ENCODE data around the gene NMNAT3. TPM values are rescaled to one million over a fixed set of nuclear protein-coding genes. Genes with fewer than 3 reads are reported as not detected.
"Not testable (repeated sequence)": the region's sequence is repeated elsewhere in the genome, so short reads cannot be mapped to it uniquely, and the experiment has no call there.

Gene NMNAT3
- polyA plus RNA-seq, 5 donors: 5.0 to 6.8 (median 6.3) TPM

DNA sequence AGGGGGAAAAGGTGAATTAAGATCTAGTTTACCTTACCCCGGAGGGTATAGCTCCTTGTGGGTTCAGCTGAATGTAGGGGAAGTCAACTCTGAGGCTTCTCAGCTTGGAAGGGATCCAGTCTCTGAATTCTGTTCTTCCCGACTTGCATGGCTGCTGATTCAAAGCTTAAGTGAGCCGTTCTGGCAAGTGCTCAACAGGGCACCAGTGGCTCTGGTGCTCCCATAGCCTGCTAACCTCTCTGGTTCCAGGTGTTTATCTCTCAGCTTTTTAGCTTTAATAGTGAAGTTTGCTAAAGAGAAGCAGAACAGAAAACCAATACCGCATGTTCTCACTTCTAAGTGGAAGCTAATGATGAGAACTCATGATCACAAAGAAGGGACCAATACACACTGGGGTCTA, 92.0 kb downstream of the NMNAT3 start:
- no peak for DNase-seq

DNA sequence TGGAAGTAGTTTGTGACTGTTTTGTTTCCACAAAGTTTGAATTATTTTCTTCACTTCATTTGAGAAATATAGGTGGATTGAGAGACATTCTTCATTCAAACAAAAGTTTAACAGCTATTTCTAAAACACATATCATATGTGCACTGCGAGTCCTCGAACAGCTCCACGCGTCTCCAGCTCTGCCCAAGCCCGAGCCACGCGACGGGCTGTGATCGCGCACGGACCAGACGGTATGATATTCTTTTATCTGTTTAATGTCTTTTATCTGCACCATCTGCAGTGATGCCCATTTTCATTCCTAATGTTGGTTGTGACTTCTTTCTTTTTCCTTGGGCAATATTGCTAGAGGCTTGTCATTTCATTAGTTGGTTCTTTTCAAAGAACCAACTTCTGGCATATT, 94.1 kb downstream of the NMNAT3 start:
- DNase-seq: not testable (repeated sequence)

DNA sequence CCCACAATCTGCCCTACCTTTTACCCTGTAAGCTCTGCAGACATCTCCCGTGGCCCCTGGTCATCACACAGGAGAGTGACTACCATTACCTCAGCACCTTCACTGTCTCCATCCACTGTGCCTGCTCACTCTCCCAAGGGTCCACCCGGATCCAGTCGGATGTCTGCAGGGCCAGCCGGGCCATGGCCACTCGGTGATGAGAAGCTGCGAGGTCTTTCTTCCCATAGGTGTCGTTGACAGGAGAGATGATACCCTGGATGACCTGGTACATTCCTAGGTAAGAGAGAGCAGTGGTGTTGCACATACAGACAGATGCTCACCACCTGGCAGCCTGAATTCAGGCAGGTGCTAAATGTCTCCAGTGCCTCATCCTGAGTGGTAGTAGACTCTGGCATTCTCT, 99.0 kb downstream of the NMNAT3 start:
- no peak for DNase-seq

DNA sequence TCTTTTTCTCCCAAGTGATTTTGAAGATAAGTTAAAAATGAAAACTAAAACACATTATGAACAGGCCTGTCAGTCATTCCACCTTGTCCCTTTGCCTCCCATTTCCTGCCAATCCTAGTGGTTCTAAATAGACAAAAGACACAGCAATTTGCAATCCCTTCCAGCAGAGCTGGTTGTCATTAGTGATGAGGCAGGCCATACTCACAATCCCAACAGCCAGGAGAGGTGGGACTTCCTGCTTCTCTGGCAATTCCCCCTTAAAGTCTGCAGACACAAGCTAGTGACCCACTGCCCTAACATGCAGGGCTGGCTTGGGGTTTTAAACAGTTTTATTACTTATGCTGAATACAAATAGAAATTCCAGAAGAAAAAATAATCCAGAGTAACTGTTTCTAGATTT, 99.9 kb downstream of the NMNAT3 start:
- DNase-seq: no peak

DNA sequence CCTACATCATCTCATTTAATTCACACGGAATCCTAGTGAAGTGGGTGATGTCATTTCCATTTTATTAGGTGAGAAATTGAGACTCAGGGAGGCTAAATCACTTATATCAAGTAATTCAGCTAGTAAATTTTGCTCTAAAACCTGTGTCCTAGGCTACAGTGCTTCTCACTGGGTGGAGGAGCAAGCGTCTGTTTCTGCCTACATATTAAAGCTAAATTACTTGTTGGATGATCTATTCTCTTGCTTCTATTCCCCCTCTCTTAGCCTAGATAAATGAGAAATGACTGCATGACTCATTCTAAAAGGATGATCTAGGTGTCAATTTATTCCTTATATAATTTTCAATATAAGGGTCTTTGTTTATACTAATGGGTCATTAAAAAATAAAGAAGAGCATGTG, 100.4 kb downstream of the NMNAT3 start:
- no peak for DNase-seq

DNA sequence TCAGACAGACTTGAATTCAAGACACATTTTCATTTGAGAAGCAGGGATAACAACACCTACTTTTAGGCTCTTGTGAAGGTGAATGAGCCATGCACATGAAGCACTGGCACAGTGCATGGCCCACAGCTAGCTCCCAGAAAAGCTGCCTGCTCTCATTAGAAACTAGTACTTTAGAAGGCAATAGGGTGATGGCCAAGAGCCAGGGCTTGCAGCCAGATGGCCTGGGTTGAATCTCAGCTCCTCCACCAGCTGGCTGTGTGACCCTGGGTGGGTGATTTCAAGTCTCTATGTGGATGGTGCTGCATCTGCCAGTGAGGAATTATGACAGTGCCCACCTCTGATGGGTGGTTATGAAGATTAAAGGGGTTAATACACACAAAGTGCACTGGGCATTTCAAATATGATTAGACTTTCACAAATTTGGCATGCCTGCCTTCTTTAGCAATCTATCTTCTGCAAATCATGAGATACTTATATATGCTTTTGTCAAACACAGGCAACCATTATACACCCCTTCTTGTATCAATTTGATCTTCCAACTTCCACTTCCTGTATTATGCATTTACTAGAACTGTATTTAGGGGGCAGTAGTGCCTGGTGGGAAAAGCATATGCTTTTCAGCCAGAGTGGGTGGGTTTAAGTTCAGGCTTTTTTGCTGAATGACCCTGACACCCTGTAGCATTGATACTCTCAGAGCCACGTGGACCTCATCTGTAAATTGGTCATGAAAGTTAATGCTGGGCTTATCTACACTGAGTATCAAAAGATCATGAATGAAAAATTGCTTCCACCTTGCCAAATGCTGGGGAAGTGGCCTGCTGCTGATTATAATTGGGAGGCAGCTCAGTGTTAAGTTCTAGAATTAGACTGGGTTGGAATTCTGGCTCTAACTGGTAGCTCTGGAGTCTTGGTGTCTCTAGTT, 103.5 kb downstream of the NMNAT3 start:
- peak; percentile 57 to 75 for DNase-seq

DNA sequence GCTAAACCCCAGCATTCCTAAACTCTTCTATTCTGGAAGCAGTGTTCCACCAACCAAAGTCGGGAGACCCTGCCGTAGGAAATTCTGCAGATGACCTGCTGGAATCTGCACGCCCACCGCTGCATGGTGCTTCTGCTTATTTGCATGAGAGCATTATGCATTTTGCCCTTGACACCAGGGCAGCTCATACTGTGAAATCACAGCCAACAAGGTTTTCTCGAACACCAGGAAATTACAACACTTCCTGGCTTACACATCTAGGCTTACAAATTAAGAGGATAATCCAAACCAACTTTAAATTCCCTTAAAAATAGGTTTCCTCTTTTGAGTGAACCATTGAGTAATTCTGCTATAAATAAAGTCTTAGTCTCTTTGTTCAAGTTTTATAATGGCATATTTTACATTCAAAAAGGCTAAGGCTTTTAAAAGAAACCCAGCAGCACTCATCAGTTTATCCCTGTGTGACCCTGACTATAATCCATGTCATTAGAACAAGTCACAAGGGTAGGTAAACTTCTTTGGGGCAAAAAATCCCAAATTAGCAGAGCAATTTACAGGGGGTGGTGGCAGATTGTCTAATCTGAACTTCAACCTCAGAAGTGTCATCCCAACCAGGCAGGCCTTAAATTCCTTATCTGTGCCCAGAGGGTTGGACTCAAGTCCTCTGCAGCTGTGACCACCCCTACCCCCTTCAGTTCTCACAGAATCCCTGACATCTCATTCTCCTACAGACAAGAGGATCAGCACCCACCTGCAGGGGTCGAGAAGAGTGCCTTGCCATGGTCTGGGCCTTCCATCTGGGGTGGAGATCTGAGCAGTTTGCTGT, 104.7 kb downstream of the NMNAT3 start:
- no peak for DNase-seq

DNA sequence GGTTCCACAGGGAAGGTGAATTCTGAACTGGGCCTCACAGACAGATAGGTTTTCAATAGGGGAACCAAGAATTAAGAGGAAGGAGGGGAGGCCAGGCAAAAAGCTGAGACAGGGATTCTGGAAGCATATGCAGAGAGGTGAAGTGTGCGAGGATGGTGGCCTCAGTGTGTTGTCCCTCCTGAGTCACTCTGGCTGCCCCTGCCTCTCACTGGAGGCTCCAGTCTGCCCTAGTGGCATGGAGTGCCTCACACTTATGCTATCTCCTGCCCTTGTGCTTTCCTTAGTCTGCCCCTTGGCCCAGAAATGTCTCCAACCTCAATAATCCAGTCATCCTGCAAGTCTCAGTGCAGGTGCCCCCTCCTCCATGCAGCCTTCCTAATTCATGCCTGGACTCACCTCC, 106.1 kb downstream of the NMNAT3 start:
- DNase-seq: no peak

DNA sequence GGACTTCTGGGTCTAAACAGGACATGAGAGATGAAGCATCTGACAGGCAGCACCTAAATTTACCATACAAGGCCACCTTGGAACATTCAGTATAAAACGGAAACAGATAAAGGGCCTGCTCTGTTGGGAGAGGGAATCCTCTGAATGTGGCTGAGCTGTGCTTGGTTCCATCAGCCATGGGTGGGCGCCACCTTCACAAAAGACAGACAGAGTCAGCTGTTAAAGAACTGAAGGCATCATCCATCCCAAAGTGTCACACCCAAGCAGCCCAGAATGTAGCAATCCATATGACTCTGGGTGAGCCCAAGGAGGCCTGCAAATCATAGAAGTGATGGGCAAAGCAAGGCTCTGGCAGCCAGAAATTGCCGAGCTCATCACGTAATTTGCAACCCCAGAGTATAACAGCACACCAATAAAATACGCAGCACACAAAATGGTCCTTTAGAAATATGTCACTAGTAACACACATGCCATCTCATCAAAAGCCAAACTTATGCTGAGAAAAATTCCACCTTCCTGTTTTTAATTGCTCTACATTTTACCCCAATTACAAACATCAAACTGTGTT, 113.4 kb downstream of the NMNAT3 start:
- DNase-seq: no peak

DNA sequence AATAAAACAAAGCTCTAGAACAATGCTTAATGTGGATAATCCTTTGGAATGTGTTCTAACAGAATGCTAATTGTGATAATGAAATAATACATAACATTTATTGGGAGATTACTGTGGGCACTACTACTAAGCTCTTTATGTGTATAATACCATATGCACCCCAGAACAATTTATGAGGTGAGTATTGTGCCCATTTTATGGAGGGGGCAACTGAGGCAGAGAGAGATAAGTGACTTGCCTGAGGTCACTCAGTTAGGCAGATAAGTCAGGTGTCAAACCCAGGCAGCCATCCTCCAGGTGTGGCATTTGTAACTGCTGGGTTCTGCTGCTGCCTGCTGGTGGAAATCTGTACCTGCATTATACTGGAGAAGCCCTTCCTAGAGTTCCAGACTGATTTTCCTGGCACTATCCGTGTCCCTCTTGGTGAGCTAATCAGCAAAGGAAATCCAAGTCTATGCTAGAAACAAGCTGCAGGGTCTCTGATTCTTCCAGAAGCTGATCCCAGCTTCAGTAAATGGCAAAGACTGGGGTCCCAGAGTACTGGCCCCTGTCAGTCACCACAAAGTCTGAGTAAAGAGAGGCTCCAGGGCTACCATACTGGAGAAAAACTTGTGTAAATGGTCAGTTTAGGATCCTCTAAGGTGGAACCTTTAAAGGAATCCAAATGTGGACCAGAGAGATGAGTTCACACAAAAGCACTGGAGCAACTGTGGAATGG, 115.7 kb downstream of the NMNAT3 start:
- peak in 1 of 2 donors; percentile 36 for DNase-seq

DNA sequence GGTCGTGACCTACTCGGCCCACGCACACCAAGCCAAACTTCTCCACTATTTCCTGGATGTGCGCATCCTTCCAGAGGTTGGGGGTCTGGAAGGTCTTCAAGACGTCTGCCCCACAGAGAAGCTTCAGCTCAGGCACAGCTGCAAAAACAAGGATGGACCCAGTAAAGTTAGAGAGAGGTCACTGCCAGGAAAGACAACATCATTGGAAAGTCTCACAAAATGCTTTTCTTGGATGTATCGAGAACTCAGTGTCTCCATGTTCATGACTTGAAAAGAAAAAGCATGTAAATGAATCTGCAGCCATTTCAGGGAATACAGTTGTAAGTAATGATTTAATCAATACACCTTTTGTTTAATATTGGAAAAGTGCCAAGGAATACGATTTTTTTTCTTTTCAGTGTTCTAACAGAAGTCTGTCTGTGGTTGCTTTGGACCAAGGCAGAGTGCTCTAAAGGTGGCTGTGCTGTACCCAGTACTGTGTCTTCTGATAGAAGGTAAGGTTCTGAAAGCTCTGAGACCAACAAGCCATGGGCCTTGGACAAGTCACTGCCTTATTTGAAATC, 116.4 kb downstream of the NMNAT3 start:
- no peak for DNase-seq

DNA sequence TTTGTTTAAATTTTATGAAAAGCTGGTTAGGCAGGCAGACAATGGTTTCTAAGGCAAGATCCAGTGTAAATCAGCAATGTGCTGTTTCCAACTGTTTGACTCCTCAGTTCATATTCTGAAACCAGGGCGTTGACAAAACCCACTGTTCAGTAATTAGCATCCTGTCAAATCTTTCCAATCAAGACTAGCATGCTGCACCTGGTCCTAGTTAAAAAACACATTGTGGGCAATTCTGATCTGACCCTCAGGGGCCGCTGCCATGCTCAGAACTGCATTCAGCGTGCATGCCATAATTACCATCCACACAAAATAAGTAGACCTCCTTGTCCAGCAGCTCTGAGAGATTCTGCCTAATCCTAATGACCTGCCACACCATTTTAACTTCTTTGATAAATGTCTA, 117.4 kb downstream of the NMNAT3 start:
- DNase-seq: no peak

DNA sequence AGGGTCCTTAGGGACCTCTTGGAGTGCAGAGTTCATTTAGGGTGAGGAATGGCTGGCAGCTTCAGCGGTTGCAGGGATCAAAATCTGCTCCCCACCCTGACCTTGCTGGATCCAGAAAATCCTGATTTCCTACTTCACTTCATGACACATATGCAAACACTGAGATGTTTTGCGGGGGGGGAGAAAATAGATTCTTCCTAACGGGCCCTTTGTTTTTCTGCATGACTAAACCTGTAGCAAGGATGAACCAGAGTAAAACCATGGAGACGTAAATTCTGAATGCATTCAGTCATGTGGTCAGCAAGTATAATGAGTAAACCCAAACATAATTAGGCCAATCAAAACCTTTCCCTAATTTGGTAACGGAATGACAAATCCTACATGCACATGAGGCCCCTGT, 118.2 kb downstream of the NMNAT3 start:
- DNase-seq: no peak

DNA sequence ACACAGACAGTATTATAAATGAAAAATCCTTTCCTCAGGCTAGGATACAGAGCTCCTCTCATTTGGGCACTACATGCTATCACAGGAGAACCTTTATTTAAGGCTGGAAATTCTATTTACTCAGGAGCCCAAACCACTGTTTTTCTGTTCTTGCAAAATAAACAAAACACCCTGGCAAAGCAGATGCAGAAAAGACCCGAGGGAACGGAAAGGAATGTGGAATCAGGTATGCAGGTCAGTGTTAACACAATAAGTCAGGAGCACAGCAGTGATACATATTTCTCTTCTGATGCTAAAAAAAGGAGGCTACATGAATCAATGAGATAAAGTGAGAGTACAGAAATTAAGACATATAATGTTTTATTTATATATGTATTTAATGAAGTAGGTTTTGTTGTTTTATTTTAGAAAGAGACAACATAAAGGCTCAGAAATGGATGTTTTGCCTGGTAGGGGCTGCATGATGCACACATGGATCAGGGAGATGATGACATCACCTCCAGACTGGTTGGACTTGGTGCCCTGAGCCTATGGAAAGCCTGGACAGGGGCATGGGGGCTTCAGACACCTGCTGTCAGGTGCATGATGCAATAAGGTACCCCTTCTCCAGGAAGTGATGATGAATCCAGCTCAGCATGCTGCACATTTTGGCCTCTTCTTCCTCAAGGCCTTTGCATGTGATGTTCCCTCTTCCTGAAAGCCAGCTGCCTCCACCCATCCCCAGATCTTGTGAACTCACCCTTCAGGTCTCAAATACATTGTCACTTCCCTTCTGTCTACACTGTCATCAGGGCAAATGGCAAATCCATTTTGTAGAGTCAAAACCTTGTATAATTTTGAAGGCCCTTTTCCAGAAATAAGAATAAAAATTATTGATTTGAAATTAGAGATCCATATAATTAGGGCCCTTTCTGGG, 119.2 kb downstream of the NMNAT3 start:
- DNase-seq: no peak

DNA sequence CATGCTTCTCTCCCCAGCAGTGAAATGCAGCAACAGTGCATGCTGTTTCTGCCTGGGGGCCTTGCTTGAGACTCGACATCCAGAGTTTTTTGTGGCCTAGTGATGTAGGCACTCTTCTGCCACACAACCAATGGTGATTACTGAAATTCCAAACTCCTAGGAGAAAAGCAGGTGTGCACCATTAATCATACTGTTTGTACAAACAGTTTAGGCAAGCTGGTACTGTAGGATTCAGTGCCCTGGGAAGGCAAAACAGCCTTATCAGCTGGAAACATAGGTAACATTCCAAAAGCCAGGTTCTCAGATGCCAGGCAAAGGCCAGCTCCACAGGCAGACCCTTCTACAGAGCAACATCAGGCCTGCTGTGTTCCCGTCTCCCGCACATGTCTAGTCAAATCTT, 120.7 kb downstream of the NMNAT3 start:
- no peak for DNase-seq

DNA sequence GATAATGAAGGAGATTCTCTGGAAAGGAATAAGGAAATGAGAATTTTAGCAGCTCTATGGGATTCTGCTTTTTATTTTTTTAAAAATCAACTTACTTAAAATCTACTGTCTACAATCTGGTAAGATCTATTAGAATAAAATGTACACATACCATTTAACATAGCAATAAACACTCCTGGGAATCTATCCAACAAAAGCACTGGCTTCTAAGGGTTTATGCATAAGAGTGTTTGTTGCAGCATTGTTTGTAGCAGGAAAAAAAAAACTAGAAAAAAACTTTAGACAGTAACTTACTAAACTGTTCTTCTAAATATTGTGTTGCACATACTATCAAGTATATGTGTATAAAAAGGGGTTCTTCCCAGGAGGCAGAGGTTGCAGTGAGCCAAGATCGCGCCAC, 122.5 kb downstream of the NMNAT3 start:
- DNase-seq: peak in 1 of 2 donors; percentile 36

DNA sequence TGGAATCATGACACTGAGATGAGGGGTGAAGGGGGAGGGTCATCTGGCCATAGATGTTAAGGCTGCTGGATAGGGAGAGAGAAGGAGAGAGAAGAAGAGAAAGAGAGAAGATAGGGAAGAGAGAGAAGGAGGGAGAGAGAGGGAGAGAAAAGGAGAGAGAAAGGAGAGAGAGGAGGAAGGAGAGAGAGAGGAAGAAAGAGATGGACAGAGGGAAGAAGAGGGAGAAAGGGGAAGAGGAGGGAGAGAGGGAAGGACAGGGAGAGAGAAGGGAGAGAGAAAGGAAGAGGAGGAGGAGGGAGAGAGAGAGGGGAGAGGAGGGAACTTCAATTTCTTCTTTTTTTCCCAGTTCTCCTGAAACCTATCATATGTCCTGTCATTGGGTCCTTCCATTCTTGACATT, 123.1 kb downstream of the NMNAT3 start:
- no peak for DNase-seq

DNA sequence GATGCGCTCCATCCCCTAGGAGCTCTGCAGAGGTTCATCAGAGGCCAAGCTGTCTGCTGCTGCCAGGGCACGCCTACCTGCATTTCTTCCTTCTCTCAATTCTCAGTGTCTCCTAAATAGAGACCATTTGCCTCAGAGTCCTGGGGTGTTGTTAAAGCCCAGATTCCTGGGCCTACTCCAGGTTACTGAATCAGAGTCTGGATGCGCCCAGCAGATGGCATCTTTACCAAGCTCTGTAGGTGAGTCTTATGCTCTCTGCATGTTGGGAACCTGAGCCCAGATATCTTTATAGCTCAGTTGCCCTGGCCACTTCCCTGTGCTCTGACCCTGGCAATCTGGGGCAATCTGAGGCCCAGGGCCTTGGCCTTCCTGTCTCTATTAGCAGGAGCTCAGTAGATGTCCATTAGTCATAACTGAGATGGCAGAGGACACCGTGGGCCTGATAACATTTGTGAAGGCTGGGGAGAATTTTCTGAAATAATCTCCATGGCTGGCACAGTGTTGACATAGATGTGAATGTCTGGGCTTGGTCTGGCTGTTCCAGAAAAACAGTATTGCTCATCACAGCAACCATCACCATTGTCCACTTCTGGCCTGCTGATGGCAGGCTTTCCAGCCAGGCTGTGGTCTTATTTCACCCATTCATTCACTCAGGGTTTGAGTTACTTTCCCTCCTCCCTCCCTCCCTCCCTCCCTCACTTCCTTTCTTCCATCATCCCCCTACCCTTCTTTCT, 125.0 kb downstream of the NMNAT3 start:
- DNase-seq: no peak

DNA sequence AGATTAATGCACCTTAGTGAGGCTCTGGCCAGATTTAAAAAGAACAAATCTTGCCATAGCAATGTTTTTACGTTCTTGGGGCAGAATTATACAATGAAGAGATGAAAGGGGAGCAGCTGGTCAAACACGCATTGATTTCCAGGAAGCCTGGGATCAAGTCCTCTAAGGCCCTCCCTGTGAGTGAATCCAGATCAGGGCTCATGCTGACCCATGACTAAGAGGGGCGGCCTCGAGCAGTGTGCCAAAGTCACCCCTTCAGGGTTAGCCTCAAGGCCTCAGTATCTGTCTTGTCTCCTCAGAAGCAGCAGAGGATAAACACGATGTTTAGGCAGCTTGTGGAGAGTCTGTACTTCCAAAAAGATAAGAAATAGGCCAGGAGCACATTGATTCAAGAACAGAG, 129.0 kb downstream of the NMNAT3 start:
- DNase-seq: no peak

DNA sequence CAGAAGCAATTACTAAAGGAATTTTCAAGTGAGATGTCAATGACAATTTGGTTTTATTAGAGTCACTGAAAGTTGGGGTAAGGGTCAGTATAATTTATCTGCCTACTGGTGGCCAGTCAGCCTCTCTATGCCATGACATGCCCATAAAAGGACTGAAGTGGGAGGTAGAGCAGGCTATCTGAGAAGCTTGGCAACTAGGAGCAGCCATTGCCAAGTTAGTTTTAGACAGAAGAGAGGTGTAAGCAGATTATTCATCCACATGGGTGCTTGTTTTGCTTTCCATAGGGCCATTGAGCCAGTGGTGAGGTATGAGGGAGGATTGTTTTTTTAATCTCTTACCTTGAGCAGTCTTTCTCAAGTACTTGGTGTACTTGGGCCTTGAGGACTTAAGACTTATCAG, 130.1 kb downstream of the NMNAT3 start:
- no peak for DNase-seq
